GM23338 (cell line): ENCODE results near the gene TRPC4.

ENCODE experiments used
- CREB1 ChIP-seq: fragments of 250-450 bp; sonication (Bioruptor Pico); IDR thresholded peaks from 2 replicates; pipeline ENCODE4 v1.5.0; 2020; ENCODE audit warnings: low read depth, mild to moderate bottlenecking, moderate library complexity
- CTCF ChIP-seq, 2 experiments: fragments of 200-600 bp in 1 of 2; sonication (generic) in 1 of 2; conservative IDR thresholded peaks; 2 replicates each; pipeline versions ENCODE4 v1.5.1 to v1.6.1; 2016 to 2017; ENCODE audit warnings: antibody characterized with exemption in 2 of 2, low read depth in 2 of 2, mild to moderate bottlenecking in 2 of 2, moderate library complexity in 1 of 2
- ETS1 ChIP-seq: IDR thresholded peaks from 2 replicates; pipeline ENCODE4 v1.6.1; 2016; ENCODE audit warnings: antibody characterized with exemption
- EZH2 ChIP-seq: fragments of 200-600 bp; sonication (generic); IDR thresholded peaks from one replicate; pipeline ENCODE4 v1.8.0; 2017; ENCODE audit warnings: antibody characterized with exemption, mild to moderate bottlenecking, low read depth; ENCODE audit not compliant: unreplicated experiment
- EZH2phosphoT487 ChIP-seq: fragments of 200-600 bp; sonication (generic); IDR thresholded peaks from one replicate; pipeline ENCODE4 v1.8.1; 2018; ENCODE audit warnings: antibody characterized with exemption; ENCODE audit not compliant: unreplicated experiment
- JUNB ChIP-seq: IDR thresholded peaks from one replicate; pipeline ENCODE4 v1.6.1; 2016; ENCODE audit warnings: antibody characterized with exemption; ENCODE audit not compliant: unreplicated experiment
- NANOG ChIP-seq: IDR thresholded peaks from 2 replicates; pipeline ENCODE4 v1.6.1; 2016; ENCODE audit warnings: antibody characterized with exemption, borderline replicate concordance
- POLR2AphosphoS5 ChIP-seq: IDR thresholded peaks from 2 replicates; pipeline ENCODE4 v1.6.1; 2016; ENCODE audit warnings: antibody characterized with exemption, low read depth
- REST ChIP-seq: IDR thresholded peaks from one replicate; pipeline ENCODE4 v1.6.1; 2018; ENCODE audit warnings: antibody characterized with exemption; ENCODE audit not compliant: unreplicated experiment
- ZNF462 ChIP-seq: fragments of 250-450 bp; sonication (Bioruptor Pico); IDR thresholded peaks from 2 replicates; pipeline ENCODE4 v1.5.0; 2020; ENCODE audit warnings: mild to moderate bottlenecking, moderate library complexity

- TF ChIP-seq CTCF (conservative IDR thresholded peaks at IDR 0.05; ENCODE audit: low read depth in 2 of 2), result no peak
- TF ChIP-seq EZH2phosphoT487, result no peak
- no peak for TF ChIP-seq REST
- TF ChIP-seq EZH2, result no peak
- TF ChIP-seq POLR2AphosphoS5, result no peak
- TF ChIP-seq ZNF462 (CRISPR knock-in tag), result no peak
- TF ChIP-seq NANOG, result no peak
- no peak for TF ChIP-seq ETS1
- no peak for TF ChIP-seq CREB1 (CRISPR knock-in tag)
- no peak for TF ChIP-seq JUNB
Observed at GRCh38 chr13:37766502-37766901, 103.1 kb downstream of the TRPC4 start.
